ENCODE results near the gene BCO2.
"Not testable (repeated sequence)": the region's sequence is repeated elsewhere in the genome, so short reads cannot be mapped to it uniquely, and the experiment has no call there.

Gene BCO2

GRCh38 chr11:112174789-112175598, at the start of gene BCO2:
BCO2 (plus strand) TSS chr11:112175512; CDS start chr11:112175602, 90 bp downstream.
- no peak within 1 kb of the TSS for H3K4me3 ChIP-seq (ENCODE audit: low read depth, low read length)

GRCh38 chr11:112127056-112127455, 48.3 kb upstream of the BCO2 start:
- no peak overlapping the region for H3K4me3 ChIP-seq (ENCODE audit: low read depth, low read length)

GRCh38 chr11:112128483-112129121, 46.7 kb upstream of the BCO2 start:
- no peak overlapping the region for H3K4me3 ChIP-seq (ENCODE audit: low read depth, low read length)

GRCh38 chr11:112129656-112130055, 45.7 kb upstream of the BCO2 start:
- no peak overlapping the region for H3K4me3 ChIP-seq (ENCODE audit: low read depth, low read length)

- H3K4me3 ChIP-seq (ENCODE audit: low read depth, low read length) = no peak overlapping the region
Observed at GRCh38 chr11:112132737-112133136, 42.6 kb upstream of the BCO2 start.

GRCh38 chr11:112134473-112134872, 40.8 kb upstream of the BCO2 start:
- no peak overlapping the region for H3K4me3 ChIP-seq (ENCODE audit: low read depth, low read length)

GRCh38 chr11:112143597-112143996, 31.7 kb upstream of the BCO2 start:
- H3K4me3 ChIP-seq (ENCODE audit: low read depth, low read length) = no peak overlapping the region

- H3K4me3 ChIP-seq (ENCODE audit: low read depth, low read length) = no peak overlapping the region
Observed at GRCh38 chr11:112150517-112150916, 24.8 kb upstream of the BCO2 start.

GRCh38 chr11:112156153-112156955, 19.0 kb upstream of the BCO2 start:
- H3K4me3 ChIP-seq (ENCODE audit: low read depth, low read length) = no peak overlapping the region

GRCh38 chr11:112156956-112157766, 18.2 kb upstream of the BCO2 start:
- H3K4me3 ChIP-seq (ENCODE audit: low read depth, low read length) = no peak overlapping the region

GRCh38 chr11:112159098-112160065, 15.9 kb upstream of the BCO2 start:
- no peak overlapping the region for H3K4me3 ChIP-seq (ENCODE audit: low read depth, low read length)

GRCh38 chr11:112160091-112160848, 15.0 kb upstream of the BCO2 start:
- no peak overlapping the region for H3K4me3 ChIP-seq (ENCODE audit: low read depth, low read length)

GRCh38 chr11:112161012-112161411, 14.3 kb upstream of the BCO2 start:
- no peak overlapping the region for H3K4me3 ChIP-seq (ENCODE audit: low read depth, low read length)

- not testable (repeated sequence) for H3K4me3 ChIP-seq (ENCODE audit: low read depth, low read length)
Observed at GRCh38 chr11:112162200-112162599, 13.1 kb upstream of the BCO2 start.

- no peak overlapping the region for H3K4me3 ChIP-seq (ENCODE audit: low read depth, low read length)
Observed at GRCh38 chr11:112162761-112163546, 12.4 kb upstream of the BCO2 start.

- H3K4me3 ChIP-seq (ENCODE audit: low read depth, low read length) = no peak within 1 kb of the TSS
Observed at GRCh38 chr11:112163875-112164685, 11.2 kb upstream of the BCO2 start, which contains the start of gene IL18. IL18 (minus strand) TSS chr11:112164094; CDS start chr11:112155053, 9,041 bp downstream.

GRCh38 chr11:112165049-112165448, 10.3 kb upstream of the BCO2 start:
- H3K4me3 ChIP-seq (ENCODE audit: low read depth, low read length) = no peak overlapping the region
